ENCODE data around the gene UBE2G1. TPM values are rescaled to one million over a fixed set of nuclear protein-coding genes. Genes with fewer than 3 reads are reported as not detected.

Gene UBE2G1
- polyA plus RNA-seq, 1 donor (not counting 4 experiments of a cell fraction or from before 2014, with no cell fraction given): 86.2 TPM

DNA sequence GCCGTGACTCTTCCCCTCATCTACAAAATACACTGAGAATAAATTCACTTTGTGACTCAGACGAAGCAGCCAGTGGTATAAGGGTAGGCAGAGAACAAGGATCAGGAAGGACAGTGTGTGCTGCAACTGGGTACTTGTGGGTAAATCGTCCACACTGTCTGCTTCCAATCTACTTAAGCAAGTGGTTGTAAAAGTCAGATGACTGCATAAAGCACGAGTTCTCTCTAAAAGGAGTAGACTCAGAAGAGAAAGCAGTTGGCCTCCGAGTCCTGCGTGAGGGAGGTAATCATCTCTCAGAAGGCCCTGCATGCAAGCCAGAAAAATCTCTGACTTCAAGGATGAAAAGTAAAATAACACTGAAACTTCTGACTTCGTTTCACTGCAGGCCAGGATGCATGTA, 145.8 kb downstream of the UBE2G1 start:
- no peak overlapping the region for H2AFZ ChIP-seq (ENCODE audit: control insufficient read depth, low read length)
- H3K79me2 ChIP-seq (ENCODE audit: control insufficient read depth, insufficient read depth, low read length): no peaks in the 10 kb centered on the region
- H3K9me3 ChIP-seq (ENCODE audit: control insufficient read depth, low read depth, low read length): no peaks in the 10 kb centered on the region
- H3K4me2 ChIP-seq (ENCODE audit: control insufficient read depth, extremely low read depth, insufficient read depth, low read depth, low read length): no peak overlapping the region
- no peak overlapping the region for H3K4me3 ChIP-seq (ENCODE audit: control insufficient read depth in 2 of 3, extremely low read depth in 1 of 3, insufficient read depth in 2 of 3, low read depth in 1 of 3, low read length in 3 of 3)
- H3K36me3 ChIP-seq (ENCODE audit: control insufficient read depth in 2 of 2, extremely low read depth in 1 of 2, insufficient read depth in 2 of 2, low read length in 2 of 2): peaks cover 5 to 6% of the 10 kb centered on the region in 2 experiments
- no peak overlapping the region for H3K9ac ChIP-seq (ENCODE audit: control insufficient read depth, extremely low read depth, insufficient read depth, low read length)
- dilution Hi-C loops (cut with MboI; ENCODE audit: extremely low pct_ligation_motif_present, low sequenced_read_pairs): no loop called here
- no peaks in the 10 kb centered on the region for H4K20me1 ChIP-seq (ENCODE audit: control insufficient read depth, extremely low read depth, insufficient read depth, low read length)
- no peak overlapping the region for H3K27ac ChIP-seq (ENCODE audit: control insufficient read depth, insufficient read depth, low read length)
- no peak for DNase-seq (ENCODE audit: low read depth, low spot score)
- FAIRE-seq: peak; percentile 9
- H3K9me1 ChIP-seq (ENCODE audit: control insufficient read depth, extremely low read depth, insufficient read depth, low read length): no peaks in the 10 kb centered on the region
- no peaks in the 10 kb centered on the region for H3K27me3 ChIP-seq (ENCODE audit: control insufficient read depth, extremely low read depth, insufficient read depth, low read length)
- peaks cover 15% of the 10 kb centered on the region for H3K4me1 ChIP-seq (ENCODE audit: control insufficient read depth, extremely low read depth, insufficient read depth, low read length)
- TF ChIP-seq EZH2 (IDR thresholded peaks at IDR 0.05; ENCODE audit: low read length): no peak
- TF ChIP-seq, protein P1, sequence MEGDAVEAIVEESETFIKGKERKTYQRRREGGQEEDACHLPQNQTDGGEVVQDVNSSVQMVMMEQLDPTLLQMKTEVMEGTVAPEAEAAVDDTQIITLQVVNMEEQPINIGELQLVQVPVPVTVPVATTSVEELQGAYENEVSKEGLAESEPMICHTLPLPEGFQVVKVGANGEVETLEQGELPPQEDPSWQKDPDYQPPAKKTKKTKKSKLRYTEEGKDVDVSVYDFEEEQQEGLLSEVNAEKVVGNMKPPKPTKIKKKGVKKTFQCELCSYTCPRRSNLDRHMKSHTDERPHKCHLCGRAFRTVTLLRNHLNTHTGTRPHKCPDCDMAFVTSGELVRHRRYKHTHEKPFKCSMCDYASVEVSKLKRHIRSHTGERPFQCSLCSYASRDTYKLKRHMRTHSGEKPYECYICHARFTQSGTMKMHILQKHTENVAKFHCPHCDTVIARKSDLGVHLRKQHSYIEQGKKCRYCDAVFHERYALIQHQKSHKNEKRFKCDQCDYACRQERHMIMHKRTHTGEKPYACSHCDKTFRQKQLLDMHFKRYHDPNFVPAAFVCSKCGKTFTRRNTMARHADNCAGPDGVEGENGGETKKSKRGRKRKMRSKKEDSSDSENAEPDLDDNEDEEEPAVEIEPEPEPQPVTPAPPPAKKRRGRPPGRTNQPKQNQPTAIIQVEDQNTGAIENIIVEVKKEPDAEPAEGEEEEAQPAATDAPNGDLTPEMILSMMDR (optimal IDR thresholded peaks at IDR 0.05 in 1 of 3, IDR thresholded peaks at IDR 0.05 in 1 of 3, conservative IDR thresholded peaks at IDR 0.05 in 1 of 3; ENCODE audit: extremely low read depth in 1 of 3, insufficient read depth in 2 of 3, low read length in 3 of 3): no peak

Small RNA genes lying within 50 kb of the gene (small RNA-seq; reads per million reads assigned to genes)
- 0 reads per million in 3 experiments for gene RN7SL774P (ENCODE audit: insufficient read length in 3 of 3, low read depth in 3 of 3, low replicate concordance in 1 of 3)

Other genes starting within 250 kb of the UBE2G1 start
- gene ZZEF1, start 223.6 kb downstream of the UBE2G1 start, polyA plus RNA-seq: 9.5 to 11.4 TPM (median 10.6 TPM) in 3 replicates
- 7.6 to 15.4 TPM (median 10.9 TPM) in 3 replicates for gene CYB5D2, start 223.5 kb downstream of the UBE2G1 start, polyA plus RNA-seq
- gene ANKFY1, start 102.7 kb downstream of the UBE2G1 start, polyA plus RNA-seq: 17.4 to 34.6 TPM (median 27.0 TPM) in 3 replicates
- gene SPNS3, start 67.3 kb upstream of the UBE2G1 start, polyA plus RNA-seq: not detected in 3 replicates
- 0.04 to 0.33 TPM (median 0.10 TPM) in 3 replicates for gene SPNS2, start 132.2 kb upstream of the UBE2G1 start, polyA plus RNA-seq
- gene MYBBP1A, start 188.7 kb upstream of the UBE2G1 start, polyA plus RNA-seq: 20.0 to 39.8 TPM (median 20.5 TPM) in 3 replicates
- gene GGT6, start 193.9 kb upstream of the UBE2G1 start, polyA plus RNA-seq: 0.69 to 1.4 TPM (median 0.93 TPM) in 3 replicates
- not detected in 3 replicates for gene SMTNL2, start 217.9 kb upstream of the UBE2G1 start, polyA plus RNA-seq